Medulla oblongata (tissue), 1 donor: Measurements from ENCODE around the gene TMEM150C.

Experiments
- DNase-seq: peaks from one replicate; pipeline ENCODE4 v3.0.0-alpha.2; 2015; ENCODE audit errors: extremely low spot score

The TMEM150C gene

GRCh38 chr4:82561786-82562563, at the start of gene TMEM150C:
TMEM150C (minus strand) TSS chr4:82561988; CDS start chr4:82504657, 57,331 bp downstream.
- DNase-seq, result no peak

- DNase-seq, result no peak
Observed at GRCh38 chr4:82611527-82611926, 49.7 kb upstream of the TMEM150C start.

GRCh38 chr4:82610041-82610440, 48.3 kb upstream of the TMEM150C start:
- no peak for DNase-seq

GRCh38 chr4:82606622-82607021, 44.8 kb upstream of the TMEM150C start:
- no peak for DNase-seq

GRCh38 chr4:82604522-82604921, 42.7 kb upstream of the TMEM150C start:
- no peak for DNase-seq

- DNase-seq, result no peak
Observed at GRCh38 chr4:82601242-82602015, 39.6 kb upstream of the TMEM150C start.

GRCh38 chr4:82599336-82599735, 37.5 kb upstream of the TMEM150C start:
- no peak for DNase-seq

GRCh38 chr4:82594456-82594855, 32.7 kb upstream of the TMEM150C start:
- no peak for DNase-seq

- DNase-seq, result no peak
Observed at GRCh38 chr4:82593411-82593810, 31.6 kb upstream of the TMEM150C start.

GRCh38 chr4:82592639-82593038, 30.9 kb upstream of the TMEM150C start:
- no peak for DNase-seq

- DNase-seq, result no peak
Observed at GRCh38 chr4:82591592-82591991, 29.8 kb upstream of the TMEM150C start.

GRCh38 chr4:82589756-82590155, 28.0 kb upstream of the TMEM150C start:
- no peak for DNase-seq

- no peak for DNase-seq
Observed at GRCh38 chr4:82588771-82589270, 27.0 kb upstream of the TMEM150C start.

GRCh38 chr4:82587826-82588540, 26.2 kb upstream of the TMEM150C start:
- DNase-seq, result no peak

GRCh38 chr4:82585690-82586435, 24.1 kb upstream of the TMEM150C start:
- no peak for DNase-seq

GRCh38 chr4:82584931-82585330, 23.1 kb upstream of the TMEM150C start:
- no peak for DNase-seq

GRCh38 chr4:82583897-82584587, 22.3 kb upstream of the TMEM150C start:
- DNase-seq, result no peak

GRCh38 chr4:82579932-82580331, 18.1 kb upstream of the TMEM150C start:
- no peak for DNase-seq

GRCh38 chr4:82578935-82579334, 17.1 kb upstream of the TMEM150C start:
- no peak for DNase-seq

- no peak for DNase-seq
Observed at GRCh38 chr4:82577451-82577850, 15.7 kb upstream of the TMEM150C start.

- no peak for DNase-seq
Observed at GRCh38 chr4:82569727-82570126, 7.9 kb upstream of the TMEM150C start.
